PC-9 (cell line): ENCODE data around the gene TTLL5.

Experiments
- EZH2 ChIP-seq: fragments of 200-600 bp; sonication (generic); IDR thresholded peaks from 2 replicates; pipeline ENCODE4 v1.8.0; 2017; ENCODE audit warnings: antibody characterized with exemption, low read depth
- TF ChIP-seq, protein P1 (sequence below): fragments of 200-600 bp; sonication (generic); conservative IDR thresholded peaks from 2 replicates; pipeline ENCODE4 v1.6.1; 2017; ENCODE audit warnings: mixed run types, antibody characterized with exemption, mild to moderate bottlenecking, moderate library complexity

DNA sequence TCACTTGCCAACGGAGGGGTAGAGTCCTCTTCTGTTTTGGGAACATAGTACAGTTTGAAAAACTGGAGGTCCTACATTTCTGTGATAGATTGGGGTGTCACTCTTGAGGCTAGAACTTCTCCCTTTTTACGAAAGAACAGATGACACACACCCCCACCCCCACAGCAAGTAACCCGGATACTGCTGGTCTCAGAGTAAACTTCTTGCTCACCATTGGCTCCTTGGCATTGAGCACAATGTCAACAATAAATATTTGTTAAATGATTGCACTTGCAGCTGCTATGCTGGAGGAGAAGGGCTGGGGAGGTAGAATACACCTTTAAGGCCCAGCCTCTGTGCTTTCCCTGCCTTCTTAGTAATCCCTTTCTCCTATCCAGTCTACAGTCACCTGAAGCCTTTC lies 170.9 kb downstream of the TTLL5 start:
- TF ChIP-seq, protein P1, sequence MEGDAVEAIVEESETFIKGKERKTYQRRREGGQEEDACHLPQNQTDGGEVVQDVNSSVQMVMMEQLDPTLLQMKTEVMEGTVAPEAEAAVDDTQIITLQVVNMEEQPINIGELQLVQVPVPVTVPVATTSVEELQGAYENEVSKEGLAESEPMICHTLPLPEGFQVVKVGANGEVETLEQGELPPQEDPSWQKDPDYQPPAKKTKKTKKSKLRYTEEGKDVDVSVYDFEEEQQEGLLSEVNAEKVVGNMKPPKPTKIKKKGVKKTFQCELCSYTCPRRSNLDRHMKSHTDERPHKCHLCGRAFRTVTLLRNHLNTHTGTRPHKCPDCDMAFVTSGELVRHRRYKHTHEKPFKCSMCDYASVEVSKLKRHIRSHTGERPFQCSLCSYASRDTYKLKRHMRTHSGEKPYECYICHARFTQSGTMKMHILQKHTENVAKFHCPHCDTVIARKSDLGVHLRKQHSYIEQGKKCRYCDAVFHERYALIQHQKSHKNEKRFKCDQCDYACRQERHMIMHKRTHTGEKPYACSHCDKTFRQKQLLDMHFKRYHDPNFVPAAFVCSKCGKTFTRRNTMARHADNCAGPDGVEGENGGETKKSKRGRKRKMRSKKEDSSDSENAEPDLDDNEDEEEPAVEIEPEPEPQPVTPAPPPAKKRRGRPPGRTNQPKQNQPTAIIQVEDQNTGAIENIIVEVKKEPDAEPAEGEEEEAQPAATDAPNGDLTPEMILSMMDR = no peak
- TF ChIP-seq EZH2 = no peak
